Lower lobe of right lung (tissue), 2 donors: ENCODE results near the gene FKBP3. TPM values are rescaled to one million over a fixed set of nuclear protein-coding genes. Genes with fewer than 3 reads are reported as not detected.

Experiments
- ATAC-seq, 2 donors: fragments of 200-7000 bp; cut with Tn5 transposase; one replicate each; pipeline ENCODE4 v1.9.1; 2020 to 2022; ENCODE audit warnings: mild to moderate bottlenecking in 2 of 2, moderate library complexity in 2 of 2
- DNase-seq: peaks from one replicate; pipeline ENCODE4 v3.0.0-alpha.2; 2020
- H3K27ac ChIP-seq: fragments of 200-600 bp; one replicate; pipeline ENCODE4 v1.8.0; 2022
- H3K27me3 ChIP-seq: fragments of 200-600 bp; one replicate; pipeline ENCODE4 v1.8.0; 2022; ENCODE audit warnings: low read depth
- H3K36me3 ChIP-seq: fragments of 200-600 bp; one replicate; pipeline ENCODE4 v1.8.0; 2022; ENCODE audit warnings: mild to moderate bottlenecking
- H3K4me1 ChIP-seq: fragments of 200-600 bp; one replicate; pipeline ENCODE4 v1.8.0; 2022
- H3K4me3 ChIP-seq: fragments of 200-600 bp; one replicate; pipeline ENCODE4 v1.8.0; 2022; ENCODE audit warnings: mild to moderate bottlenecking
- H3K9me3 ChIP-seq: fragments of 200-600 bp; one replicate; pipeline ENCODE4 v1.8.0; 2022
- intact Hi-C: fragments of 100-400 bp; cut with DNase I; formaldehyde crosslinking; loops from one replicate; pipeline ENCODE4 v1.11.0; 2022
- total RNA-seq: library from RNA; stranded (reverse); fragmentation: NEBNext Ultra II Directional; extraction: Animal tissue kit (Norgen Biotek cat#: 25700); gene quantifications from one replicate; pipeline ENCODE4 v1.2.1, GENCODE V29; 2021
- TF ChIP-seq, protein P1 (sequence below): fragments of 200-600 bp; IDR thresholded peaks from one replicate; pipeline ENCODE4 v1.8.0; 2022; ENCODE audit warnings: antibody characterized with exemption, mild to moderate bottlenecking
- donor health status: DM: no; HTN: yes; CAD: no; lungs with severe emphysema.

Gene FKBP3
- total RNA-seq, 1 donor from 2014 or later = 34.4 TPM

DNA sequence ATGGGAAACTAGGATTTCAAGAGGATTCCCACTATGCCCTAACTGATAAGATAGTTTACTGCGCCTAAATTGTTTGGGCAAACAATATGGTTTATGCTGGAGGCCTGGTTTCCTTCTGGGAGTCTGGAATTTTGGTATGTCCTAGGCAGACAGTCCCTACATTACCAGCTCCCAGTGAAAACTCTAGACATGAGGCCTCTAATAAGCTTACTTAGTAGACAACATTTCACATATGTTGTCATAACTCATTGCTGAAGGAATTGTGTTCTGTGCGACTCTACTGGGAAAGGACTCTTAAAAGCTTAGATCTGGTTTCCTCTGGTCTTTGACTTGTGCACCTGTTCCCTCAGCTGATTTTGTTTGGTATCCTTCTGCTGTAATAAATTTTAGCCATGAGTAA lies 68.3 kb downstream of the FKBP3 start:
- Histone ChIP-seq H3K27me3 (no peaks in the 10 kb centered on the region), H3K9me3 (no peaks in the 10 kb centered on the region), H3K4me1 (no peaks in the 10 kb centered on the region), H3K27ac (no peak overlapping the region), H3K4me3 (no peak overlapping the region), H3K36me3 (peaks cover 2% of the 10 kb centered on the region)
- no peak for ATAC-seq
- DNase-seq = no peak
- intact Hi-C loops = no loop called here
- TF ChIP-seq, protein P1, sequence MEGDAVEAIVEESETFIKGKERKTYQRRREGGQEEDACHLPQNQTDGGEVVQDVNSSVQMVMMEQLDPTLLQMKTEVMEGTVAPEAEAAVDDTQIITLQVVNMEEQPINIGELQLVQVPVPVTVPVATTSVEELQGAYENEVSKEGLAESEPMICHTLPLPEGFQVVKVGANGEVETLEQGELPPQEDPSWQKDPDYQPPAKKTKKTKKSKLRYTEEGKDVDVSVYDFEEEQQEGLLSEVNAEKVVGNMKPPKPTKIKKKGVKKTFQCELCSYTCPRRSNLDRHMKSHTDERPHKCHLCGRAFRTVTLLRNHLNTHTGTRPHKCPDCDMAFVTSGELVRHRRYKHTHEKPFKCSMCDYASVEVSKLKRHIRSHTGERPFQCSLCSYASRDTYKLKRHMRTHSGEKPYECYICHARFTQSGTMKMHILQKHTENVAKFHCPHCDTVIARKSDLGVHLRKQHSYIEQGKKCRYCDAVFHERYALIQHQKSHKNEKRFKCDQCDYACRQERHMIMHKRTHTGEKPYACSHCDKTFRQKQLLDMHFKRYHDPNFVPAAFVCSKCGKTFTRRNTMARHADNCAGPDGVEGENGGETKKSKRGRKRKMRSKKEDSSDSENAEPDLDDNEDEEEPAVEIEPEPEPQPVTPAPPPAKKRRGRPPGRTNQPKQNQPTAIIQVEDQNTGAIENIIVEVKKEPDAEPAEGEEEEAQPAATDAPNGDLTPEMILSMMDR = no peak

Other genes with a start within 250 kb of the FKBP3 start
- 18.5 TPM for gene KLHL28, start 172.5 kb downstream of the FKBP3 start, total RNA-seq
- 18.5 TPM for gene TOGARAM1, start 172.3 kb downstream of the FKBP3 start, total RNA-seq
- 30.4 TPM for gene PRPF39, start 50.4 kb downstream of the FKBP3 start, total RNA-seq
- gene FANCM, start 1.4 kb upstream of the FKBP3 start, total RNA-seq = 4.1 TPM
- gene MIS18BP1, start 118.7 kb upstream of the FKBP3 start, total RNA-seq = 48.3 TPM